ENCODE results near the gene DZIP1. TPM values are rescaled to one million over a fixed set of nuclear protein-coding genes. Genes with fewer than 3 reads are reported as not detected.

Gene DZIP1
- total RNA-seq, 1 experiment from 2014 or later = 33.6 TPM

- DNase-seq = no peak
- Histone ChIP-seq H3K23me2 (ENCODE audit: insufficient read length, low read depth, low read length, poor library complexity, severe bottlenecking) (no peaks in the 10 kb centered on the region), H3K79me1 (ENCODE audit: insufficient read depth, low read depth, low read length, poor library complexity, severe bottlenecking) (no peaks in the 10 kb centered on the region), H3K18ac (ENCODE audit: insufficient read length, low read depth, low read length) (no peak overlapping the region), H3K14ac (ENCODE audit: insufficient read depth, low read length) (no peak overlapping the region), H3K23ac (ENCODE audit: insufficient read length, low read depth, low read length) (no peak overlapping the region), H3K4ac (ENCODE audit: low read depth, low read length) (no peak overlapping the region), H3K4me2 (ENCODE audit: insufficient read depth, insufficient read length, low read length) (no peak overlapping the region), H4K8ac (replicated peaks; ENCODE audit: insufficient read length, low read depth, low read length) (no peak overlapping the region), H3K9ac (ENCODE audit: extremely low read depth, insufficient read length, low read length) (no peak overlapping the region), H4K20me1 (ENCODE audit: control insufficient read depth, insufficient read depth, insufficient read length) (no peaks in the 10 kb centered on the region), H2BK12ac (ENCODE audit: insufficient read length, low read depth, low read length) (no peak overlapping the region), H2BK20ac (ENCODE audit: low read depth, low read length, poor library complexity, severe bottlenecking) (no peak overlapping the region), H2BK15ac (ENCODE audit: low read depth, low read length) (no peak overlapping the region), H2AK5ac (ENCODE audit: insufficient read length, low read length) (no peak overlapping the region), H3K27me3 (ENCODE audit: insufficient read depth, low read length) (peaks cover 1% of the 10 kb centered on the region; the same call in 1 of the 2 replicates), H3K9me3 (ENCODE audit: control insufficient read depth, low read depth, low read length) (no peaks in the 10 kb centered on the region), H3K56ac (ENCODE audit: insufficient read length, low read depth, low read length) (no peak overlapping the region), H3K4me1 (ENCODE audit: insufficient read depth, low read length) (peaks cover 2% of the 10 kb centered on the region; the same call in 1 of the 2 replicates), H3T11ph (ENCODE audit: low read length) (no peak overlapping the region), H3K79me2 (ENCODE audit: insufficient read depth, low read length) (no peaks in the 10 kb centered on the region), H2BK5ac (ENCODE audit: insufficient read length, low read length) (no peak overlapping the region), H4K5ac (ENCODE audit: insufficient read length, low read depth, low read length) (no peak overlapping the region), H3K27ac (ENCODE audit: insufficient read length, low read depth, low read length) (no peak overlapping the region), H2BK120ac (ENCODE audit: low read depth, low read length, poor library complexity, severe bottlenecking) (no peak overlapping the region), H4K91ac (ENCODE audit: insufficient read length, low read depth, low read length) (no peak overlapping the region), H2AFZ (ENCODE audit: low read length) (no peak overlapping the region)
- Mint-ChIP-seq H3K4me3 (no peak overlapping the region), H3K4me1 (peaks cover 13 to 16% of the 10 kb centered on the region in 2 experiments), H3K27ac (no peak overlapping the region), H3K9me3 (peaks cover 9 to 11% of the 10 kb centered on the region in 2 experiments; a peak in 4 of 5 replicates), H3K27me3 (ENCODE audit: low read depth) (peaks cover 23% of the 10 kb centered on the region), H3K36me3 (ENCODE audit: insufficient read depth in 1 of 3, low read depth in 3 of 3) (peaks cover 0 to 4% (median 0%) of the 10 kb centered on the region in 3 experiments; a peak in 2 of 7 replicates)
- no CpG with 5 or more reads among the region's 5 CpGs for whole genome bisulfite sequencing (ENCODE audit: extremely low coverage, insufficient read length, low lambda C conversion rate)
- TF ChIP-seq CTCF (conservative IDR thresholded peaks at IDR 0.05) = no peak
Measured at GRCh38 chr13:95650696-95651095, 6.2 kb upstream of the DZIP1 start.
